SH-SY5Y (cell line): ENCODE results near the gene PPP1R12B.
A peak's percentile ranks its signal among the peaks of the same experiment; 100 is the strongest.

Experiments used
- GATA2 ChIP-seq: IDR thresholded peaks from 2 replicates; pipeline ENCODE4 v1.6.1; 2011; ENCODE audit warnings: mild to moderate bottlenecking, low read depth, low read length
- GATA3 ChIP-seq: IDR thresholded peaks from 2 replicates; pipeline ENCODE4 v1.6.1; 2011; ENCODE audit warnings: low read depth, mild to moderate bottlenecking, low read length, moderate library complexity

- TF ChIP-seq GATA2 (no peak; the same call in 1 of the 2 replicates), GATA3 (0 out of 2 replicates have a peak, but pooled peaks have one; percentile 19)
These were observed 216.5 kb downstream of the PPP1R12B start for GRCh38 chr1:202564958-202565495.
